ENCODE data around the gene LIG1.
"Not testable (repeated sequence)": the region's sequence is repeated elsewhere in the genome, so short reads cannot be mapped to it uniquely, and the experiment has no call there.

The LIG1 gene

DNA sequence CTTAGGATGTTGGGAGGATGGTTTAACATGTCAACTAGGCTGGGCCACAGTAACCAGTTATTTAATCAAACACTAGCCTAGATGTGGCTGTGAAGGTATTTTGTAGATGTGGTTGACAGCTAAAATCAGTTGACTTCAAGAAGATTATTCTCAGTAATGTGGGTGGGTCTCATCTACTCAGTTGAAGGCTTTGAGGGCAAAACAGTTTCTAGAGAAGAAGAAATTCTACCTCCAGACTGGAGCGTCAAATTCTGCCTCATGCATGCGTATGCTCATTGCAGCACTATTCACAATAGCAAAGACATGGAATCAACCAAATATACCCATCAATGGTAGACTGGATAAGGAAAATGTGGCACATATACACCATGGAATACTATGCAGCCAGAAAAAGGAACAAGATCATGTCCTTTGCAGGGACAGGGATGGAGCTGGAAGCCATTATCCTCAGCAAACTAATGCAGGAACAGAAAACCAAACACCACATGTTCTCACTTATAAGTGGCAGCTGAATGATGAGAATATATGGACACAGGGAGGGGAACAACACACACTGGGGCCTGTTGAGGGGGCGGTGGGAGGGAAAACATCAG is 99.9 kb downstream of the LIG1 start:
- DNase-seq (ENCODE audit: low spot score): not testable (repeated sequence)

DNA sequence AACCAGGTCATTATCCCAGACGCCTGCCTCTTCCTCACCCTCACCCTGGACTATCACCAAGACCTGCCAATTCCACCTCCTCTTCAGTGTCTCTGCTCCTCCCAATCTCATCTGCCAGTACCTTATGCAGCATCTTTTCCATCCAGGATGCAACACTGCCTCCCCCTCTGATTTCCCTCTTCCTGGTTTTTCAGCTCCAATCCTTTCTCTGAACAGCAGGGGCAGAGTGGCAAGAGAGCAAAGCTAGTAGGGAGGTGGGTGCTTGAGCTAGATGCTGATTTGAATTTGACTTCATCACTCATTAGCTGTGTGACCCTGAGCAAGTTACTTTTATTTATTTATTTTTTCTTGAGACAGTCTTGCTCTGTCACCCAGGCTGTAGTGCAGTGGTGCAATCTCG is 100.7 kb downstream of the LIG1 start:
- no peak for DNase-seq (ENCODE audit: low spot score)
